ENCODE results near the gene IFNL2.

Gene IFNL2

GRCh38 chr19:39310558-39311311 is 42.5 kb downstream of the IFNL2 start:
- Histone ChIP-seq H3K27me3 (ENCODE audit: insufficient read depth, low read depth, severe bottlenecking) (no peaks in the 10 kb centered on the region), H3K36me3 (peaks cover 94% of the 10 kb centered on the region), H3K9me3 (ENCODE audit: severe bottlenecking) (no peaks in the 10 kb centered on the region), H3K4me3 (ENCODE audit: low read depth, low read length) (no peak overlapping the region), H3K27ac (no peak overlapping the region)
- no peak for DNase-seq
- TF ChIP-seq CTCF (IDR thresholded peaks at IDR 0.05; ENCODE audit: low read depth, low read length): no peak

DNA sequence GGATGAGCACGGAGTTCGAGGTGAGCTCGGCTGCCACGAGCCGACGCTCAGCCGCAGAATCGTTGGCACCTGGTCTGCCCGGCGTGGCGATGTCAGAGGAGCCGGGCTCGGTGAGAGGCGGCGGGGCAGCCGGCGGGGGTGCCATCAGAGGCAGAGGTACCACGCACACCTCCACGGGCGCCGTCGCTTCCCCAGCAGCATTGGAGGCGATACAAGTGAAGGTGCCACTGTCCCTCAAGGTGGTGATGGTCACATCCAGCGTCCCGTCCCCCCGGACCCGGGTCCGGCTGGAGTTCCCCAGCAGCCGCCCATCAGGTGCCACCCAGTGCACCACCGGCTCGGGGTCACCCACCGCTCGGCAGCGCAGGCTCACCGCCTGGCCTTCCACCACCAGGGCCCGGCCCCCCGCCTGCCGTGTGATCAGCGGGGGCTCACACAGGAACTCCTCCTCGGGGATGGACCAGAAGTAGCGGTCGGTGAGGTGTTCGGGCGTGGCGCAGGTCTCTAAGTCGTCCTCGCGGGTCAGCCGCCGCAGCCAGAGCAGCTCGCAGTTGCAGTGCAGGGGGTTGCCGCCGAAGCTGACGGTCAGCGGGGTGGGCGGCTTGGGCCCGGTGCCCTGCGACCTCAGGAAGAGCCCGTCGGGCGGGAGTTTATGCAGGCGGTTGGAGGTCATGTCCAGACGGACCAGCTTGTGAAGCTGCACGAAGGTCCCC is 46.0 kb downstream of the IFNL2 start:
- no peak overlapping the region for H3K4me3 ChIP-seq (ENCODE audit: low read depth, low read length)
- H3K36me3 ChIP-seq: peaks cover 96% of the 10 kb centered on the region
- H3K27ac ChIP-seq: no peak overlapping the region
- H3K27me3 ChIP-seq (ENCODE audit: insufficient read depth, low read depth, severe bottlenecking): no peaks in the 10 kb centered on the region
- no peak for DNase-seq
- no peaks in the 10 kb centered on the region for H3K9me3 ChIP-seq (ENCODE audit: severe bottlenecking)
- no peak for TF ChIP-seq CTCF (IDR thresholded peaks at IDR 0.05; ENCODE audit: low read depth, low read length)

DNA sequence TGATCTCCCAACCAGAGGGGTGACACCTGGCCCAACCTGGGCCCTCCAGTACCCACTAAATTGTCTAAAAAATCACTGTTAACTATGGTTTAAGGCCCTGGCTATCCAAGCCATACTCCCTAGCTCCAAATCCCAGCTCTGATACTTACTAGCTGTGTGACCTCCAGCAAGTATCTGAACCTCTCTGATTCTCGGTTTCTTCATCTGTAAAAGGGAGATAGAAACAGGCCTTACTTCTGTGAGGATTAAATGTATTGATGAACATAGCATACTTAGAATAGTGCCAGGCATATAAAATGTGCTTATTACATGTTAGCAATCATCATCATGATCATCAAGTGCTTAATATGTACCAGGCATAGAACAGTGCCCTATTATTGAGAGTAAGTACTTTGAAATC is 47.7 kb downstream of the IFNL2 start:
- Histone ChIP-seq H3K27me3 (ENCODE audit: insufficient read depth, low read depth, severe bottlenecking) (no peaks in the 10 kb centered on the region), H3K4me3 (ENCODE audit: low read depth, low read length) (no peak overlapping the region), H3K9me3 (ENCODE audit: severe bottlenecking) (no peaks in the 10 kb centered on the region), H3K36me3 (peaks cover 85% of the 10 kb centered on the region), H3K27ac (no peak overlapping the region)
- DNase-seq: no peak
- TF ChIP-seq CTCF (IDR thresholded peaks at IDR 0.05; ENCODE audit: low read depth, low read length): no peak

- H3K27ac ChIP-seq: no peak overlapping the region
- no peak overlapping the region for H3K4me3 ChIP-seq (ENCODE audit: low read depth, low read length)
- H3K27me3 ChIP-seq (ENCODE audit: insufficient read depth, low read depth, severe bottlenecking): no peaks in the 10 kb centered on the region
- no peaks in the 10 kb centered on the region for H3K9me3 ChIP-seq (ENCODE audit: severe bottlenecking)
- TF ChIP-seq CTCF (IDR thresholded peaks at IDR 0.05; ENCODE audit: low read depth, low read length): no peak
- no peak for DNase-seq
- H3K36me3 ChIP-seq: peaks cover 76% of the 10 kb centered on the region
Observed at GRCh38 chr19:39316627-39317321, 48.6 kb downstream of the IFNL2 start.

- H3K9me3 ChIP-seq (ENCODE audit: severe bottlenecking): no peaks in the 10 kb centered on the region
- H3K27me3 ChIP-seq (ENCODE audit: insufficient read depth, low read depth, severe bottlenecking): no peaks in the 10 kb centered on the region
- peaks cover 69% of the 10 kb centered on the region for H3K36me3 ChIP-seq
- no peak overlapping the region for H3K4me3 ChIP-seq (ENCODE audit: low read depth, low read length)
- H3K27ac ChIP-seq: no peak overlapping the region
- TF ChIP-seq CTCF (IDR thresholded peaks at IDR 0.05; ENCODE audit: low read depth, low read length): no peak
- no peak for DNase-seq
Observed at GRCh38 chr19:39317476-39317875, 49.3 kb downstream of the IFNL2 start.

Measured in WERI-Rb-1 (cell line).